ENCODE data around the gene PIK3C2B. TPM values are rescaled to one million over a fixed set of nuclear protein-coding genes. Genes with fewer than 3 reads are reported as not detected.

Gene PIK3C2B
- total RNA-seq, 1 experiment from 2014 or later, result 2.8 TPM

GRCh38 chr1:204506969-204507316, 12.3 kb upstream of the PIK3C2B start:
- DNase-seq (ENCODE audit: low read depth), result peak; percentile 86

- peak; percentile 93 for DNase-seq (ENCODE audit: low read depth)
Observed at GRCh38 chr1:204506201-204506968, 11.8 kb upstream of the PIK3C2B start.

DNA sequence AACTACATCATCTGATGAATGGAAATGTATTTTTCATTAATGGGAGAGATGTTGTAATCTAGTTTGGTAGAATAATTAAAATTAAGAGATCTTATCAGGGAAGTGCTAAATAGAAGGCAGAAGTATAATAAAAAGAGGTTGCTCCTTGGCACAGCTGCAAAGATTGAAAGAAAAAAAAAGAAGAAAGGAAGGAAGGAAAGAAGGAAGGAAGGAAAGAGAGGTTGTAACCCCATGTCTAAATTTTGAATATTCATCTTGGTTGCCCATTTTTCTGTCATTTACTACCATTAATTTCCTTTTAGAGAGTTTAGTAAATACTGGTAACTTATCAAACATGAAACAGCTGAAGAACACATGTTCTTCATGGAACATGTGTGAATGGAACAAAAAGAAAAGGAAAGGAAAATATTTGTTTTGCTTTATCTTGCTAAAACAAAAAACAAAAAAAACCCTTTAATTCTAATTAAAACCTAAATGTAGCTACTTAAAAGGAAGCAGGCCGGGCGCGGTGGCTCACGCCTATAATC, 11.1 kb upstream of the PIK3C2B start:
- DNase-seq (ENCODE audit: low read depth), result no peak

DNA sequence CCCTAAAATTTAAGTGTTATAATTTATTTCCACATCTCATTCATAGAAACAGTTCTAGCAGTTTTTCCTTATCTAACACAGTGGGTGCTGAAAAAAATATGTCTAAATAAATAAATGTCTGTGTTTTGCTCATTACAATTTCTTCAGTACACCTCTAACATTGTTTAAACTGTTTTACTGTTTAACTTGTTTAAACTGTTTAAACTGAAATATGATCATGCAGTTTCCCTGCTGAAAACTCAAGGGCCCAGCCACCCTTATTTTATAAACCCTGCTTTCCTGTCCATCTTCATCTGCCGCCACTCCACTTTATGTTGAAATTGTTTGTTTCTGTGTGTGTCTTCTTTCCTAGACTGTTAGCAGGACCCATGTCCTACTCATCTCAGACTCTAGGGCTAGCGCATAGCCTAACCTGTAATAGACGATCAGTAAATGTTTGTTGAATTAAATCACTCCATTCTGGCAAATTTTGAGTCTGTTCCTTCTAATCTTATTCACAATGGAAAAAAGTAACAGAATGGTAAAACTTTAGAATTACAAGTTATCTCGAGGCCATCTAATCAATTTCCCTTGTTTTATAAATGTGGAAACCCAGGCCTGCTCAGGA, 9.4 kb upstream of the PIK3C2B start:
- no peak for DNase-seq (ENCODE audit: low read depth)

- DNase-seq (ENCODE audit: low read depth), result peak; percentile 62
Observed at GRCh38 chr1:204503122-204503912, 8.7 kb upstream of the PIK3C2B start.

DNA sequence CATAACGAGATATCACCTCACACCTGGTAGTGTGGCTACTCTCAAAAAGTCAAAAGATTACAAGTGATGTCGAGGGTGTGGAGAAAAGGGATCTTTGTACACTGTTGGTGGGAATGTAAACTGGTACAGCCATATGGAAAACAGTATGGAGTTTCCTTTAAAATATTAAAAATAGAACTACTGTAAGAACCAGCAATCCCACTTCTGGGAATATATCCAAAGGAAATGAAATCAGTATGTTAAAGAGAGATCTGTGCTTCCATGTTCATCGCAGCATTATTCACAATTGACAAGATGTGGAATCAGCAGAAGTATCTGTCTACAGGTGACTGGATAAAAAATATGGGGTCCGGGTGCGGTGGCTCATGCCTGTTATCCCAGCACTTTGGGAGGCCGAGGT, 7.6 kb upstream of the PIK3C2B start:
- DNase-seq (ENCODE audit: low read depth), result no peak

DNA sequence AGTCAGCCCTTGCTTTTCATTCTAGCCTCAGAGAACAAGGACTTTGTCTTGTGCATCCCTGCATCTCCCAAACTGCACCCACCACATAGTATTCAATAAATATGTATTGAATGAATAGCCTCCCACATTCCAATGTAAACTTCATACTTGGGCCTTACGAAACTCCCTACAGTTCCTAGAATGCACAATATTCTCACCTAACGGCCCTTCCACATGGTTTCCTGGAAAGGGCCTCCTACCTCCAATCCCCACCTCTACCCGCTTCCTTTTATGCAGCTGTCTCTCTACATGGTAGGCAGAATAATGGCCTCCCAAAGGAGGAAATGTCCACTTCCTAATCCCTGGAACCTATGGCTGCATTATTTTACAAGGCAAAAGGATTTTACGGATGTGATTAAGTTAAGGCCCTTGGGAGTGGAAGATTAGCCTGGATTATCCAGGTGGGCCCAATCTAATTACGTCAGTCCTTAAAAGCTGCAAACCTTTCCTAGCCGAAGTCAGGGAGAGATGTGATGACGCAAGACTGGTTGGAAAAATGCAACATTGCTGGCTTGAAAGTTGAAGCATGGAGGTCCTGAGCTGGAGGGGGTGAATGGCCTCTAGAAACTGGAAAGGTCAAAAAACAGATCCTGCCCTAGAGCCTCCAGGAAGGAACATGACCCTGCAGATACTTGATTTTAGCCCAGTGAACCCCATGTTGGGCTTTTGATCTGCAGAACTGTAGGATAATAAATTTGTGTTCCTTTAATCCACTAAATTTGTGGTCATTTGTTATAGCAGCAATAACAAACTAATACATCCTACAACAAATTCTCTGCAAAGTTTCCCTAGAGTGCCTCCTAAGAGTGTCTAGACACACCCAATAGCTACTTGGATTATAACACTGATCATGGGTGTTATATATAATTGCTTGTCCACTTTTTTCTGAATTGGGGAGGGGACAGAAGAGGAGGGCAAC, 5.2 kb upstream of the PIK3C2B start:
- DNase-seq (ENCODE audit: low read depth), result no peak

GRCh38 chr1:204498981-204499380, 4.4 kb upstream of the PIK3C2B start:
- DNase-seq (ENCODE audit: low read depth), result no peak

DNA sequence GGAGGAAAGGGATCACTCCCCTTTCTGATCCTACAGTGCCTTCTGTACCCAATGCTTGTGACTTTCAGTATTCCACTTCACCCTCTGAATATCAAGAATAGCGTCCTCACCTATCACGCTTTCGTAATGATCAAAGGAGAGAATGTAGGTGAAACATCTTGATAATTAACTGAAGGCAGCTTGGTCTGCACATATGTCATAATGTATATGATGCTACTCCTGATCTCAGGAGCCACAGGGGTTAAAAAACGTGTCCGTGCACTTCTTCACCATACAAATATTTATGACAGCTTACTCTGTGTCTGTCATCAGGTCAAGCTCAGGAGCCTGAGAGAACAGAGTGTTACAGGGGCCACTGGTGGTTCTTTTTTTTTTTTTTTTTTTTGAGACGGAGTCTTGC, 1.2 kb upstream of the PIK3C2B start:
- no peak for DNase-seq (ENCODE audit: low read depth)

- DNase-seq (ENCODE audit: low read depth), result no peak
Observed at GRCh38 chr1:204495078-204495753, 611 bp upstream of the PIK3C2B start.

GRCh38 chr1:204493984-204494280, 673 bp downstream of the PIK3C2B start:
- peak; percentile 52 for DNase-seq (ENCODE audit: low read depth)

DNA sequence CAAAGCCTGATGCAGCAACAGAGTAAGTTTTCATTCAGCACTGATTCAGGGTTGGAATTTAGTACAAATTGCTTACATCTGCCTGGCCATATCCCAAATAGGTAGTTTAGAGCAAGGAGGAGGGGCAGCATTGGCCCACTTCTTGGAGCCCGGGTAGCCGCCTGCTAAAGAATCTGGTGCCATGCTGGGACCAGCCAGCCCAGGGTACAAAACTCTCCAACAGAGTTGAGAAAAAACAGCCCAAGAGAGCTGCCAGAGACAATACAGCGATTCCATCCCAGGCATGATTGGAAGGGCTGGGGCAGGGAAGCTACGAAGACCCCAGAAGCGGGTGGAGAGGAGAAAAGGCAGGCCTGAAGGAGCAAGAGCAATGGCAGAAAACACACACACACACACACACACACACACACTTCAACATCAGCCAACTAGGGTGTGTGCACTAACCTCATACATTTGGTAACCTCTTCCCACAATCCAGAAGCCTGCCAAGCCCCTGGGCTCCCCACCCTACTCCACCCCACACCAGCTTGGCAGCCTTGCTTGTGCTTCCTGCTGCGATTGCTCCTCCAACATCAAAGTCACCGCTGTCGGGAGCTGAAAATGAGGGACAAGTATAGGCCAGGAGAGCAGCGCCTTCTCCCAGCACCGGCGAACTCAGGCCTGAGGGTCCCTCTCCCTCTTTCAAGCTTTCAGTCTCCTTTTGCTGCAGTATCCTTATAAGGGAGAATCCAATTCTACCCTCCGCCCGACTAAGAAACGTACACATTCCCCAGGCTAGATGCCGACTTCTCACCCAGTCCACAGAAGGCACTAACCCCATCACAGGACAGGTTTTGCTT, 1.2 kb downstream of the PIK3C2B start:
- peak; percentile 35 for DNase-seq (ENCODE audit: low read depth)

DNA sequence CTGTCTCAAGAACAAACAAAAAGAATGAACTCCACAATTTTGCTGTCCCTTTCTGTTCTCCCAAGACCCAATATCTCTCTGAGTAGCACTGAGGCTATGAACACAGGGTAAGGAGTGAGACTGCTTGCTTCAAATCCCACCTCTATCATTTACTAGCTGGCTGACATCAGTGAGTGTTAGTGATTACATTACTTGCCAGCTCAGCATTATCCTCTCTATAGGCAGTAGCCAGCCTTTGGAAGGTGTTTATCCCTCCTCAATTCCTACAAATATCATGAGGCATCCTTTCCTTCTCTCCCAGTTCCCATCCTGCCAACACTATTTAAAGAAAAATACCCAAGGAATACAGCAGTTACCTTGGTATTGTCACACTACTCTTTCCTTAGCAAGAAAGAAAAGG, 3.0 kb downstream of the PIK3C2B start:
- no peak for DNase-seq (ENCODE audit: low read depth)

DNA sequence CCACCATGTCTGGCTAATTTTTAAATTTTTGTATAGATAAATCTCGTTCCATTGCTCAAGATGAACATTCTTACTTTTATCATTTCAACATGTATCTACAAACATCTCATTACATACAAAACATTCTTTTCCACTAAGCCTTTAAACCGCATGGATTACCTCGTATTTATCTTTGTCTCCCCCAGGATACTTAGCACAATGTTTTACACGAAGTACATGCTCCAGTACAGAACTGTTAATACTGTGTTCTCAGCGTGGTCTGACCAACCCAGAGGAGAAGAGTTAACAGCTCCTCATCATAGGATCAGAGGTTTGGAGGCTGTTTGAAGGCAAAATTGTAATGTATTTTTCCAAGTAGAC, 7.4 kb downstream of the PIK3C2B start:
- no peak for DNase-seq (ENCODE audit: low read depth)

- peak; percentile 63 for DNase-seq (ENCODE audit: low read depth)
Observed at GRCh38 chr1:204486513-204487255, 7.9 kb downstream of the PIK3C2B start.

GRCh38 chr1:204483791-204484190, 10.8 kb downstream of the PIK3C2B start:
- DNase-seq (ENCODE audit: low read depth), result no peak

- no peak for DNase-seq (ENCODE audit: low read depth)
Observed at GRCh38 chr1:204480515-204480914, 14.1 kb downstream of the PIK3C2B start.

DNA sequence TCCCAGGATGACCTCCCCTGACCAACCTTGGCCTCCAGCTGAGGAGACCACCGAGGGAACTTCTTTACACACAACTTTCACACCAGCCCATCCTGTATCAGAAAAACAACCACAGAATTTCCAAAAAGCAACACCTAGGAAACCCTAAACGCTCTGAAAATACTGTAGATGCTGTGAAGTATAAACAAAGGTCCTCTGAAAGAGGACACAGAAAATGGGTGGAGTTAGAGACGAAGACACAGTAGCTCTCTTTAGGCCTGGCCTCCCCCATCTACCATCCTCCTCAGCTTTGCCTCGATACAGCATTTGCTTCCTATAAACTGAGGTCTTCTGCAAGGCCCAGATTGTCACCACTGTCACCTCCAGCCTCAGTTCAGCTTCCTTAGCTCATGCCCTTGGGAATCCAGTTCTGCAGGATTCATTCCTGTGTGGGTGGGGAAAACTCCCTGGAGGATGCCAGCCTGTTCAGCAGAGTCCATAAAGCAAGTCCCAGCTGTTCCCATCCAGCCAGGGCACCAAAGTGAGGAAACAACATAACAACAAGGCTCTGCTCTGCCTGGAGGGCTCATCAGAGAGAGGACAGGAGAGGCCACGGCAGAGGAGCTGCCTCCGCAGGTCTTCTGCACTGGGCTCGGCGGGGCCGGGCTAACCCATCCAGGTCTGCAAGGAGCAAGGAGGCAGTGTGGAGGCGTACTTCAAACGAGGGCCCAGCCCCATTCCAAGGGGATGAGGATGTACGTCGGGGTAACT, 15.0 kb downstream of the PIK3C2B start:
- no peak for DNase-seq (ENCODE audit: low read depth)
